Psoas muscle (tissue), 8 donors: ENCODE data around the gene GZF1. TPM values are rescaled to one million over a fixed set of nuclear protein-coding genes. Genes with fewer than 3 reads are reported as not detected.

ENCODE experiments used
- ATAC-seq, 4 donors: fragments of 200-7000 bp; cut with Tn5 transposase; one replicate each; pipeline ENCODE4 v1.9.1; 2020; ENCODE audit warnings: moderate library complexity in 3 of 4, mild to moderate bottlenecking in 2 of 4
- DNase-seq, 2 donors: peaks; one replicate each; pipeline ENCODE4 v3.0.0-alpha.2; 2020
- H3K27ac ChIP-seq: fragments of 200-600 bp; one replicate; pipeline ENCODE4 v1.8.0; 2022
- H3K27me3 ChIP-seq, 3 donors: fragments of 200-600 bp in 1 of 3; one replicate each; pipeline versions ENCODE4 v1.6.1 to v1.8.0; 2013 to 2022; ENCODE audit warnings: low read length in 2 of 3, mild to moderate bottlenecking in 2 of 3, moderate library complexity in 1 of 3; ENCODE audit not compliant: insufficient read depth in 3 of 3
- H3K36me3 ChIP-seq, 2 donors: fragments of 200-600 bp in 1 of 2; one replicate each; pipeline versions ENCODE4 v1.6.1 to v1.8.0; 2013 to 2022; ENCODE audit warnings: low read depth in 1 of 2, mild to moderate bottlenecking in 1 of 2, moderate library complexity in 1 of 2; ENCODE audit not compliant: insufficient read depth in 1 of 2
- H3K4me1 ChIP-seq: fragments of 200-600 bp; one replicate; pipeline ENCODE4 v1.8.0; 2022
- H3K4me3 ChIP-seq: fragments of 200-600 bp; one replicate; pipeline ENCODE4 v1.8.0; 2022; ENCODE audit warnings: mild to moderate bottlenecking
- H3K9me3 ChIP-seq: fragments of 200-600 bp; one replicate; pipeline ENCODE4 v1.8.0; 2022
- CTCF ChIP-seq: fragments of 200-600 bp; IDR thresholded peaks from one replicate; pipeline ENCODE4 v1.8.0; 2022; ENCODE audit warnings: antibody characterized with exemption
- WGBS, 3 donors: extraction: QIAGEN DNeasy Blood & Tissue Kit; methylation state at CpG; one replicate each; pipeline versions ENCODE4 v1.1.6 to v1.1.7; 2013; 5-methylcytosine and 5-hydroxymethylcytosine counted together
- intact Hi-C, 2 donors: fragments of 100-400 bp; cut with DNase I; formaldehyde crosslinking; loops; one replicate each; pipeline versions ENCODE4 v1.11.0 to v1.14.2; 2022
- polyA plus RNA-seq, 3 donors: library from polyadenylated mRNA; stranded (reverse); fragments of 200-250 nt; gene quantifications; one replicate each; pipeline ENCODE4 v1.2.3, GENCODE V29; 2013
- total RNA-seq, 4 donors: library from RNA; stranded (reverse); fragmentation: NEBNext Ultra II Directional in 2 of 4; extraction: Animal tissue kit (Norgen Biotek cat#: 25700) in 2 of 4; gene quantifications; one replicate each; pipeline versions ENCODE4 v1.2.1 to v1.2.4, GENCODE V29; 2021 to 2023
- donor health status: healthy with polysubstance abuse.
- donor health status: DM: no; HTN: no; CAD: no; lungs with moderate emphysema.
- donor health status: Bipolar disorder and iron deficiency.
- donor health status: healthy.
- donor health status: DM: yes; HTN: yes; CAD: no.
- donor health status: DM: no; HTN: no; CAD: no.
- donor health status: DM: no; HTN: no; CAD: no.
- donor health status: DM: yes; HTN: yes; CAD: no.

GZF1 gene
- total and polyA plus RNA-seq, 7 donors, result 5.3 to 20.7 (median 10.5) TPM

- H3K9me3 ChIP-seq, result no peaks in the 10 kb centered on the region
- peak; percentile 61 for TF ChIP-seq CTCF
- H3K27ac ChIP-seq, result peak within 1 kb of the TSS; percentile 93
- intact Hi-C loops, result loop anchor here in 1 of 2 donors (5.0 to 10.0 kb wide), 2 partner anchors 69 to 726 kb away; partner anchors contain the start of gene NXT1
- peaks cover 34% of the 10 kb centered on the region for H3K4me1 ChIP-seq
- H3K27me3 ChIP-seq, result no peaks in the 10 kb centered on the region
- no peaks in the 10 kb centered on the region for H3K36me3 ChIP-seq
- DNase-seq (peak; percentile 96 to 97), ATAC-seq (peak; percentile 98 to 100 (median 99))
- peak within 1 kb of the TSS; percentile 92 for H3K4me3 ChIP-seq
- 0 to 1% (median 1%) methylated on average over 46 to 64 of the region's 64 CpGs for WGBS, 3 donors
Measured at GRCh38 chr20:23420943-23421931, 59.3 kb downstream of the GZF1 start, which contains the start of gene NAPB. Gene NAPB, minus strand, starts transcription at chr20:23421488. Its CDS starts 86 bp downstream, at chr20:23421402.

Other genes with a start within 250 kb of the GZF1 start
- 10 to 100 TPM in 3 of 4 donors, 1 to 10 TPM in 1; 6.7 to 18.9 (median 11.1) TPM for gene NXT1, start 11.4 kb upstream of the GZF1 start, total RNA-seq
- 10 to 100 TPM in 2 of 3 donors, 1 to 10 TPM in 1; 8.9 to 29.9 (median 11.4) TPM for gene NXT1, start 11.4 kb upstream of the GZF1 start, polyA plus RNA-seq
- gene NAPB, start 59.3 kb downstream of the GZF1 start, total RNA-seq, result 1 to 10 TPM; 2.5 to 5.0 (median 3.5) TPM
- 10 to 100 TPM in 1 of 3 donors, 1 to 10 TPM in 2; 1.8 to 12.3 (median 3.0) TPM for gene NAPB, start 59.3 kb downstream of the GZF1 start, polyA plus RNA-seq
- not detected for gene CSTL1, start 77.5 kb downstream of the GZF1 start, total RNA-seq
- not detected for gene CSTL1, start 77.5 kb downstream of the GZF1 start, polyA plus RNA-seq
- not detected for gene CST11, start 90.7 kb downstream of the GZF1 start, total RNA-seq
- not detected for gene CST11, start 90.7 kb downstream of the GZF1 start, polyA plus RNA-seq
- not detected for gene CST8, start 128.9 kb downstream of the GZF1 start, total RNA-seq
- gene CST8, start 128.9 kb downstream of the GZF1 start, polyA plus RNA-seq, result not detected
- gene CST9L, start 206.3 kb downstream of the GZF1 start, total RNA-seq, result not detected
- gene CST9L, start 206.3 kb downstream of the GZF1 start, polyA plus RNA-seq, result not detected
- not detected for gene CST9, start 243.7 kb downstream of the GZF1 start, total RNA-seq
- not detected for gene CST9, start 243.7 kb downstream of the GZF1 start, polyA plus RNA-seq